Retinal pigment epithelial cell (primary cell): ENCODE results near the gene FAIM2.
A peak's percentile ranks its signal among the peaks of the same experiment; 100 is the strongest.
"Not testable (repeated sequence)": the region's sequence is repeated elsewhere in the genome, so short reads cannot be mapped to it uniquely, and the experiment has no call there.

Experiments used
- DNase-seq: peaks from one replicate; pipeline ENCODE4 v3.0.0-alpha.2; 2010; ENCODE audit warnings: low read depth
- H3K4me3 ChIP-seq: 2 replicates; pipeline ENCODE4 v1.5.1; 2011; ENCODE audit warnings: mild to moderate bottlenecking, low read length, control low read depth, moderate library complexity
- TF ChIP-seq, protein P1 (sequence below): conservative IDR thresholded peaks from 2 replicates; pipeline ENCODE4 v1.5.1; 2011; ENCODE audit warnings: low read depth, low read length, control low read depth, inconsistent platforms

FAIM2 gene

DNA sequence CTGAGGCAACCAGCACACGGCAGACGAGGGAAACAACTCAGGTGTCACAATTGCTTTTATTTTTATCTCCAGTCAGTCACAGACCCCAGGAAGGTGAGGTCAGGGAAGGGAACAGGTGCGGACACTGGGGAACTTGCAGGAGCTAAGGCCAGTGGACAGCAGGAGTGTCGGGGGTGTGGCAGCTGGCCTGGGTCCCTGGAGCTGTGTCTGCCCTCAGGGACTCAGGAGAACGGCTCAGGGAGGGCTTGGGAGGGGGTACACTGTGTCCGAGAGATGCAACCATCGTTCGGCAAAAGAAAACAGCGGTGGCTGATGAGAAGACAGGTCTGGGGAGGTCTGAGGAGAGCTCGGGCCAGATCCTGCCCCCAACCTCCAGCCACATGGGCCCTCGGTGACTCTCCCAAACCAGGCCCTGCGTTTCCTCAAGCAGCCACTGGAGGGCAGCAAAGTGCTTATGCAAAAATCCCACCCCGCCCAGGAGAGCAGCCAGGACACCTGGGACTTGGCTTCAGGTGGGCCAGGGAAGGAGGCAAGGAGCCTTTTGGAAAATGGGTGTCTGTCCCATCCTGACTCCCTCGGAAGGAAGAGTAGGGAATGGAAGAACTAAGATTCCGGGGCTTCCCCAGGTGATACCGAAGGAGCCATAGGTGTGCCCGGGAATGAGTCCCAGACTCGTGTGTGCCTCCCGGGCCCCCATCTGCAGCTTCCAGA, 36.7 kb downstream of the FAIM2 start:
- no peak for DNase-seq
- H3K4me3 ChIP-seq, result no peak overlapping the region
- TF ChIP-seq, protein P1, sequence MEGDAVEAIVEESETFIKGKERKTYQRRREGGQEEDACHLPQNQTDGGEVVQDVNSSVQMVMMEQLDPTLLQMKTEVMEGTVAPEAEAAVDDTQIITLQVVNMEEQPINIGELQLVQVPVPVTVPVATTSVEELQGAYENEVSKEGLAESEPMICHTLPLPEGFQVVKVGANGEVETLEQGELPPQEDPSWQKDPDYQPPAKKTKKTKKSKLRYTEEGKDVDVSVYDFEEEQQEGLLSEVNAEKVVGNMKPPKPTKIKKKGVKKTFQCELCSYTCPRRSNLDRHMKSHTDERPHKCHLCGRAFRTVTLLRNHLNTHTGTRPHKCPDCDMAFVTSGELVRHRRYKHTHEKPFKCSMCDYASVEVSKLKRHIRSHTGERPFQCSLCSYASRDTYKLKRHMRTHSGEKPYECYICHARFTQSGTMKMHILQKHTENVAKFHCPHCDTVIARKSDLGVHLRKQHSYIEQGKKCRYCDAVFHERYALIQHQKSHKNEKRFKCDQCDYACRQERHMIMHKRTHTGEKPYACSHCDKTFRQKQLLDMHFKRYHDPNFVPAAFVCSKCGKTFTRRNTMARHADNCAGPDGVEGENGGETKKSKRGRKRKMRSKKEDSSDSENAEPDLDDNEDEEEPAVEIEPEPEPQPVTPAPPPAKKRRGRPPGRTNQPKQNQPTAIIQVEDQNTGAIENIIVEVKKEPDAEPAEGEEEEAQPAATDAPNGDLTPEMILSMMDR, result peak; percentile 99

DNA sequence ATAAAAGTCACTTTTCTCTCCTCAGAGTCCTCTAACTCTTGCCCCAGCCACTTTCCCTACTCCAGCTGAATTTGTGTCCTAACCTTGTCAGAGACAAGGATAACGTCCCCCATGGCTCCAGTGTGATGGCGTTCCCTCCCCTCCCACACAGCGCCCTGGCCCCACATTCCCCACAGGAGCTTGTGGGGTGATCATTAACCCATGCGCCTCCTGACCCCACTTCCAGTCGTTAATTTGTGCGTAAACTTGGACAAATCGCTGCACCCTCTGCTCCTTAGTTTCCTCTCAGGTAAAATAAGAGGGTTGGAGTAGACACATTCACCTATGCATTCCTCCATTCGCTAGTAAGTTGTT, 37.9 kb downstream of the FAIM2 start:
- H3K4me3 ChIP-seq, result no peak overlapping the region
- DNase-seq, result no peak
- TF ChIP-seq, protein P1, result no peak

DNA sequence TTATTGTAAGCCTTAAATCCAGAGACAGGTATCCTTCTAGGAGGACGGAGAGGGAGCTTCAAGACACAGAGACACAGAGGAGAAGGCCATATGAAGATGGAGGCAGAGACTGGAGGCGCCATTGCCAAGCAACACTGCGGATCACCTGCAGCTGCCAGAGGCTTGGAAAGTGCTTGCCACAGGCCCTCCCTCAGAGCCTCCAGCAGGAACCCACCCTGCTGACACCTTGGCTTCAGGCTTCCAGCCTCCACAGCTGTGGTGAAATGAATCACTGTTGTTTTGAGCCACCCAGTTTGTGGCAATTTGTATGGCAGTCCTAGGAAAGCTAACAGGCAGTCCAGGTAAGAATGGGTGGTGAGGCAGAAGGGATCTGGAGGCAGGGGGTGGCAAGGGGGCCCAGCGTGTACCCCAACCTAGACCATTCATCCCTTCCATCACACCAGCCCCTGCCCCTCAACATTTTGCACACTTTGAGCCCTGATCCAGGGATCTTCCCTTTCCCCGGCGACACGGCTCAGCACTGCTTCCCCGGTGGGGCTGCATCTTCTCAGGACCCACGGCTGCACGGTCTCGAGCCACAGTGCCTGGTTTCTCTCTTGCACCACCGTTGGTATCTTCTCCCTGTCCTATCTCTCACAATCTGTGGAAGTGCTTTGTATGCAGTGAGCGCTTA, 38.5 kb downstream of the FAIM2 start:
- no peak for DNase-seq
- no peak overlapping the region for H3K4me3 ChIP-seq
- TF ChIP-seq, protein P1, result no peak

DNA sequence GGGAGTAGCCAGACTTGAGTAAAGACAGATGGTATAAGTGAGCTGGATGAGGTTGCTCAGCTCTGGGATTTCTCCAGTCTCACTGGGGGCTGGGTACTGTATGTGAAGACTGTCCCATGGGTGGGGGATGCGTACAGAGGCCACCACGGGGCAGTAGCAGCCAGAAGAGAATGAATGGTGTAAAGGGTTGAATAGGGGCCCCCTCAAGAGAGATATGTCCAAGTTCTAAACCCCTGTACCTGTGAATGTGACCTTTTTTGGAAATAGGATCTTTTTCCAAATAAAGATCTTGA, 39.0 kb downstream of the FAIM2 start:
- TF ChIP-seq, protein P1, result no peak
- H3K4me3 ChIP-seq, result no peak overlapping the region
- no peak for DNase-seq

DNA sequence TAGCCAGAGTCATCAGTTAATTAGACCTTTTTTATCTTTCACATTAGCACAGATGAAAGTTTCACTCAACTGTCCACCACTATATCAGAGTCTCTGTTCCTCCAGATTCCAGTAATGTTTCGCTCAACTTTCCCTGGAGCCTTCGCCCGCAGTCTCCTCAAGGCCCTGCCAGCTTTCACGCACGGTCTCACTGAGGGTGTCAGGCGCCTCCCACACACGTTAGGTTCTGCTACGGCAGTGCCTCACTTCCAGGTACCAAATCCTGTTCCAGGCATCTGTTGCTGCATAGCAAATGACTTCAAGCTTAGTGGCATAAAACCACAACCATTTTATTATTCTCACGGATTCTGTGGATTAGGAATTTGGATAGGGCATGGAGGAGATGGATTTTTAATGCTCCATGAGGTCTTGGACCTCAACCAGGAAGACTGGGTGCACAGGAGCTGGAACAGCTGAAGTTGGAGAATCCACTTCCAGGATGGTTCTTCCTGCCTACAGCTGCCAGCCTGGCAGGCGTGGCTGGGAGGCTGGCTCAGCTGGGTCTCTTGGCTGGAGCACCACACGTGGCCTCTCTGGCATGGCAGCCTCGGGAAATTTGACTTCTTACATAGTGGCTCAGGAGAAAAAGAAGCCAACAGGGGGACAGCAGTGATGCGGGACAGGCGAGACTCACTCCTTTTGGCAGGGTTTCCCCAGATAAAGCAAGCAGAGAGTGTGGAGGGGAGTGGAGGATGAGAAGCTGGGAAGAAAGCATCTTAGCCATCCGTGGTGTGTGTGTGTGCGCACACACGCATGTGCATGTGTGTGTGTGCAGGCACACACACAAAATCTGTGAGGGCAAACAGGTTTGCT, 39.5 kb downstream of the FAIM2 start:
- TF ChIP-seq, protein P1, result no peak
- DNase-seq, result no peak
- no peak overlapping the region for H3K4me3 ChIP-seq

DNA sequence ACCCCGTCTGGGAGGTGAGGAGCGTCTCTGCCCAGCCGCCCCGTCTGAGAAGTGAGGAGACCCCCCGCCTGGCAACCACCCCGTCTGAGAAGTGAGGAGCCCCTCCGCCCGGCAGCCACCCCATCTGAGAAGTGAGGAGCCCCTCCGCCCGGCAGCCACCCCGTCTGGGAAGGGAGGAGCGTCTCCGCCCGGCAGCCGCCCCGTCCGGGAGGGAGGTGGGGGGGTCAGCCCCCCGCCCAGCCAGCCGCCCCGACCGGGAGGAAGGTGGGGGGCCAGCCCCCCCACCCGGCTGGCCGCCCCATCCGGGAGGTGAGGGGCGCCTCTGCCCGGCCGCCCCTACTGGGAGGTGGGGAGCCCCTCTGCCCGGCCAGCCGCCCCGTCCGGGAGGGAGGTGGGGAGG, 42.8 kb downstream of the FAIM2 start:
- H3K4me3 ChIP-seq, DNase-seq: not testable (repeated sequence)

DNA sequence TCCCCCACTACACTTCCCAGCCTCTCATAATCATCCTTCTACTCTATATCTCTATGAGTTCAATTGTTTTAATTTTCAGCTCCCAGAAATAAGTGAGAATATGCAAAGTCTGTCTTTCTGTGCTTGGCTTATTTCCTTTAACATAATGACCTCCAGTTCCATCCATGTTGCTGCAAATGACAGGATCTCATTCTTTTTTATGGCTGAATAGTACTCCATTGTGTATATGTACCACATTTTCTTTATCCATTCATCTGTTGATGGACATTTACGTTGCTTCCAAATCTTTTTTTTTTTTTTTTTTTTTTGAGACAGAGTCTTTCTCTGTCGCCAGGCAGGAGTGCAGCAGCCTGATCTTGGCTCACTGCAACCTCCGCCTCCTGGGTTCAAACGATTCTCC, 47.8 kb downstream of the FAIM2 start:
- not testable (repeated sequence) for H3K4me3 ChIP-seq, DNase-seq

DNA sequence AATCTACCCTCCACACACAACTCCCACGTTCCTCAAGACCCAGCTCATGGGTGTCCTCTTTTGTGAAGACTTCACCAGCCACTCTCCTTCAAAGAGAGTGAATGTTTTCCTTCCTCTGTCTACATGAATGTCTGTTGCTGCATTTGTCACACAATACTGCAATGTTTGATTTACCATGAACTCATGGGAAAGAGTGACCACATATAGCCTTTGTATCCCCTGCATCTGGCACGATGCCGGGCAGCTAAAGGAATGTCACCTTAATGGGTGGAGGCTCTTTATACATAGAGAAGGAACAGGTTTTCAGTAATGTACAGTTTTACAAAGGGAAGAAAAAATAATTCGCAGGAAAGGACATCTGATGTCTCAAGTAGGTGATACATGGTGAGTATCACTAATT, 48.7 kb downstream of the FAIM2 start:
- no peak overlapping the region for H3K4me3 ChIP-seq
- DNase-seq, result no peak
- TF ChIP-seq, protein P1, result no peak
